Subcutaneous abdominal adipose tissue (tissue), 5 donors: Measurements from ENCODE around the gene POFUT2.

Source experiments
- H3K27ac ChIP-seq: one replicate; pipeline ENCODE4 v1.7.0; 2013; ENCODE audit warnings: low read depth, mild to moderate bottlenecking, inconsistent platforms, low read length, moderate library complexity
- H3K27me3 ChIP-seq, 5 donors: one replicate each; pipeline ENCODE4 v1.7.0; 2013; ENCODE audit warnings: low read length in 5 of 5, inconsistent platforms in 1 of 5; ENCODE audit not compliant: control insufficient read depth in 5 of 5, insufficient read depth in 4 of 5
- H3K36me3 ChIP-seq, 5 donors: one replicate each; pipeline ENCODE4 v1.7.0; 2013; ENCODE audit warnings: low read length in 5 of 5; ENCODE audit not compliant: control insufficient read depth in 5 of 5, insufficient read depth in 5 of 5
- H3K4me1 ChIP-seq, 5 donors: one replicate each; pipeline ENCODE4 v1.7.0; 2013; ENCODE audit warnings: low read length in 5 of 5, mild to moderate bottlenecking in 3 of 5, moderate library complexity in 1 of 5; ENCODE audit not compliant: control insufficient read depth in 5 of 5, insufficient read depth in 5 of 5
- H3K4me3 ChIP-seq, 5 donors: one replicate each; pipeline ENCODE4 v1.7.0; 2013; ENCODE audit warnings: low read length in 5 of 5, low read depth in 1 of 5
- H3K9ac ChIP-seq, 5 donors: one replicate each; pipeline ENCODE4 v1.7.0; 2013; ENCODE audit warnings: low read length in 5 of 5, mild to moderate bottlenecking in 4 of 5, moderate library complexity in 3 of 5
- H3K9me3 ChIP-seq, 5 donors: one replicate each; pipeline ENCODE4 v1.7.0; 2013; ENCODE audit warnings: low read length in 5 of 5; ENCODE audit not compliant: control insufficient read depth in 5 of 5
- donor health status: healthy.
- donor health status: healthy.
- donor health status: healthy.
- donor health status: healthy.
- donor health status: healthy.

The POFUT2 gene

DNA sequence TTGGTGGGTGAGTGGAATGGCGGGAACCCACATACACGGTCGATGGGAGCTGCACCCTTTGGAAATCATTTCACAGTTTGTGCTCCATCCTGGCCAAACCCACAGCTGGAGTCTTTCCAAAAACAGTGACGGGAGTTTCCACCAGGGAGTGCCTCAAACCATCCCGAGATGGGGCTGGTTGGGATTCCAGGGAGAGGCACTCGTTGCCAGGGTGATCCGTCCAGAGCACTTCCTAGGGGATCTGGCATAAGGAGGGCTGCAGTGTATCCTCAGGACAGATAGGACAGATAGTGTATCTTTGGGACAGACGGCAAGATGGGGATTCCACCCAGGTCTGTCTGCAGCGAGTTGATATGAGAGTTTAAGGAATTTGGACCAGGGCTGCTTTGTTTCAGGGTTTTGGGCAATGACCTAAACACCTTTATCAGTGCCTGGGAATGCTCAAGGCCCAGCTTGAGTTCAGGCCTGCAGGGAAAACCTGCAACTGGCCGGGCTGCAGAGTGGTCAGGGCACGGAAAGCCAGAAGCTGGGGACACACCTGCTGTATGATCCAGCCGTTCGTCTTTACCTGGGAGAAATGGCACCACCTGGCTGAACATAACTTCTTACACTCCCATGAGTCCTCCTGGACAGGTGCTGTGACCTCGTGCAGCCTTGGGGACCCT is 3.4 kb upstream of the POFUT2 start:
- Histone ChIP-seq H3K27ac (no peak overlapping the region), H3K4me3 (no peak overlapping the region), H3K9me3 (no peaks in the 10 kb centered on the region), H3K27me3 (peaks cover 0 to 15% (median 0%) of the 10 kb centered on the region in 5 donors), H3K9ac (no peak overlapping the region), H3K4me1 (peaks cover 16 to 58% (median 50%) of the 10 kb centered on the region in 5 donors), H3K36me3 (no peaks in the 10 kb centered on the region)

DNA sequence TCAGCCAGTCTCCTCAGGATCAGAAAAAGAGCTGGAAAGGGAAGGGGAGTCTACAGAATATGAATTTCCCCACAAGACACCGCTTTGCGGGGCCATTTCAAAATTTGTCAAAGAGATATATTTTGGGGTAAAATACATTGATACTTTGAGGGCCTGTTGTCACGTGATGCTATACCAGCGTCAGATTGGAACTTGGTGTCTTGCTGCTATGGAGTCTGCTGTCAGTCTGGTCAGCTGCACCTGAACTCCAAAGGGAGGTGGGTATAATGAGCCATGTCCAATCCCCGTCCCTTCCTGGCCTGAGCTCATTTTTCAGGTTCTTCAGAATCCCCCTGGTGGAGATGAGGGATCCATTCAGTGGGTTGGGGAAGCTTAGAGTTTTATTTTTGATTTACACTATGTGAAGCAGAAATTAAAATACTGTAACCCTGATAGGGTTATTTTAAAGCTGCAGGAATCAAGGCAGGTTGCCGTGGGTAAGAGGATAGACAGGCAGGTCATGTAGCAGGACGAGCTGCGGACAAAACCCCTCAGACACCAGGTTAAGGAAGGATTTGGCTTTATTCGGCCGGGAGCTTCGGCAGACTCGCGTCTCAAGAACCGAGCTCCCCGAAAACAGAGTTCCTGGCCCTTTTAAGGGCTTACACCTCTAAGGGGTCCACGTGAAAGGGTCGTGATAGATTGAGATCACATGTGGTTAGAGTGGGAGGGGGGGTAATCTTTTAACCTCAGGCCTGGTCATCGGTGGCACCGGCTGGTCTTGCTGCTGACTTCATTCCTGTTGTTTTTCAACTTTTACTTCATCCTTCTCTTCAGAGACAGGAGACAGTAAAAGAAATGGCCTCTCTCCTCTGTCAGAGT is 2.2 kb upstream of the POFUT2 start:
- H3K4me1 ChIP-seq = peaks cover 10 to 51% (median 43%) of the 10 kb centered on the region in 5 donors
- H3K9ac ChIP-seq = peak overlapping the region in 1 of 5 donors; percentile 13
- H3K27ac ChIP-seq = no peak overlapping the region

DNA sequence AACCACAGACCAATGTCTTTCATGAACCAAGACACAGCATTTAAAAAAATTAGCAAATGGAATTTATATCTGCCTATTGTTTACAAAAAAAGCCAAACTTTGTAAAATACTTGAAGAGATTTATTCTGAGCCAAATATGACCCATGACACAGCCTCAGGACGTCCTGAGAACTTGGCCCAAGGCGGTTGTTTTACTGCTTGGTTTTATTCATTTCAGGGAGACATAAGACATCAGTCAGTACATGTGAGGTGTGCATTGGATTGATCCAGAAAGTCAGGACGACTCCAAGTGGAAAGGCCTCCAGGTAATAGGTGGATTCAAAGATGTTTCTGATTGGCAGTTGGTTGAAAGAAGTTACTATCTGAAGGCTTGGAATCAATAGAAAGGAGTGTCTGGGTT is 1.4 kb upstream of the POFUT2 start:
- no peaks in the 10 kb centered on the region for H3K9me3 ChIP-seq
- peaks cover 5 to 19% (median 18%) of the 10 kb centered on the region in 5 donors for H3K36me3 ChIP-seq
- no peak overlapping the region for H3K4me3 ChIP-seq
- no peaks in the 10 kb centered on the region for H3K27me3 ChIP-seq
- H3K9ac ChIP-seq = peak overlapping the region in 2 of 5 donors; percentile 79
- H3K27ac ChIP-seq = no peak overlapping the region
- H3K4me1 ChIP-seq = peaks cover 6 to 44% (median 35%) of the 10 kb centered on the region in 5 donors

More for the DNA sequence above, 2.2 kb upstream of the POFUT2 start:
- peaks cover 1 to 11% (median 10%) of the 10 kb centered on the region in 5 donors for H3K36me3 ChIP-seq
- no peaks in the 10 kb centered on the region for H3K9me3 ChIP-seq
- peaks cover 0 to 4% (median 0%) of the 10 kb centered on the region in 5 donors for H3K27me3 ChIP-seq
- no peak overlapping the region for H3K4me3 ChIP-seq

DNA sequence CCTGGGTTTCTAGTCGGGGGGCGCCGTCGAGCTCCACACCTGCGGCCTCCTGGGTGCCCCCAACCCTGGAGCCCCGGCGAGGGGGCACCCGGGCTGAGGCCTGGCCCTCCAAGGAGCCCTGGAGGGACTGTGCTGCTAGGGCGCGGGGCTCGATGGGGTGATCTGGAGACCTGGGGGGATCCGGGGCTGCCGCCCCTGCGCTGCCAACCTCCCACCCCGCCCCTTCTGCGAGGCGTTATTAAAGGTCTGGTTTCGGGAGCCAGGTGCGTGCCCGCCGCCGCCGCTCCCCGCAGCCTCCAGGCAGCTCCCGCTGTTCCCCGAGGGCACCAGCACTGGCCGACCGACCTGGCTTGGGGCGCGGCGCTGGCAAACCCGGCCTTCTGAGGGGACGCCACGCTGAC is 746 bp upstream of the POFUT2 start:
- no peak overlapping the region for H3K27ac ChIP-seq
- peaks cover 5 to 25% (median 25%) of the 10 kb centered on the region in 5 donors for H3K36me3 ChIP-seq
- H3K9ac ChIP-seq = peak overlapping the region in 4 of 5 donors; percentile 60 to 79 (median 78)
- no peaks in the 10 kb centered on the region for H3K9me3 ChIP-seq
- peak overlapping the region in 4 of 5 donors; percentile 32 to 77 (median 74) for H3K4me3 ChIP-seq
- H3K4me1 ChIP-seq = peaks cover 3 to 37% (median 28%) of the 10 kb centered on the region in 5 donors
- H3K27me3 ChIP-seq = no peaks in the 10 kb centered on the region

DNA sequence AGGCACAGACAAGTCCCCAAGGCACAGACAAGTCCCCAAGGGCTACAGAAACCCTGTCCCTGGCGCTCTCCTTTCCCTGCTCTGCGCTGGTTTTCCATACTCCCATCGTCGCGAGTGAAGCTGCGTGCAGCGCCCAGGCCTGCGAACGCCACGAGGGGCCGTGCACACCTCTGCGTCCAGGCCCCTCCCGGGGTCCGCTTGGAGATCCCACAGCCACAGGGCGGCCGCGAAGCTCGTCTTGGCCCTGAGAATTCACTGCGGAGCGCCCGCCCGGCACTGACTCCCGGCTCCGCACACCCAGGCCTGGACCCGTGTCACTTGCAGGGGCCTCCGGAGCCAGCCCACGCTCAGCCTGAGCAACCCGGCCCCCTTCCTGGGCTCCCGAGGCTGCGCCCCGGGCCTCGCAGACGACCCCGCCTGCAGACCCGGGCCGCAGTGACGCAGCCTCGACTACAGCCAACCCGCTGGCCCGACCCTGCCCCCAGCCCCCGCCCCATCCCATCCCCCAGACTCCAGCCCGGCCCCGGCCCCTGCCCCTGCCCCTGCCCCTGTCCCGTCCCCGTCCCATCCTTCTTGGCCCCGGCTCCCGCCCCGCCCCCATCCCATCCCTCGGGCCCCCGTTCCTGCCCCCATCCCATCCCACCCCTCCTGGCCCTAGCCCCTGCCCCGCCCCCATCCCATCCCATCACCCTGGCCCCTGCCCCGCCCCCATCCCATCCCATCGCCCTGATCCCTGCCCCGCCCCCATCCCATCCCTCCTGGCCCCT is 841 bp downstream of the POFUT2 start:
- H3K27me3 ChIP-seq = no peaks in the 10 kb centered on the region
- no peaks in the 10 kb centered on the region for H3K9me3 ChIP-seq
- peaks cover 5 to 39% (median 38%) of the 10 kb centered on the region in 5 donors for H3K36me3 ChIP-seq
- no peak overlapping the region for H3K27ac ChIP-seq
- peaks cover 2 to 21% (median 13%) of the 10 kb centered on the region in 5 donors for H3K4me1 ChIP-seq
- peak overlapping the region in 4 of 5 donors; percentile 27 to 66 (median 52) for H3K9ac ChIP-seq
- peak overlapping the region; percentile 39 to 77 (median 46) for H3K4me3 ChIP-seq

DNA sequence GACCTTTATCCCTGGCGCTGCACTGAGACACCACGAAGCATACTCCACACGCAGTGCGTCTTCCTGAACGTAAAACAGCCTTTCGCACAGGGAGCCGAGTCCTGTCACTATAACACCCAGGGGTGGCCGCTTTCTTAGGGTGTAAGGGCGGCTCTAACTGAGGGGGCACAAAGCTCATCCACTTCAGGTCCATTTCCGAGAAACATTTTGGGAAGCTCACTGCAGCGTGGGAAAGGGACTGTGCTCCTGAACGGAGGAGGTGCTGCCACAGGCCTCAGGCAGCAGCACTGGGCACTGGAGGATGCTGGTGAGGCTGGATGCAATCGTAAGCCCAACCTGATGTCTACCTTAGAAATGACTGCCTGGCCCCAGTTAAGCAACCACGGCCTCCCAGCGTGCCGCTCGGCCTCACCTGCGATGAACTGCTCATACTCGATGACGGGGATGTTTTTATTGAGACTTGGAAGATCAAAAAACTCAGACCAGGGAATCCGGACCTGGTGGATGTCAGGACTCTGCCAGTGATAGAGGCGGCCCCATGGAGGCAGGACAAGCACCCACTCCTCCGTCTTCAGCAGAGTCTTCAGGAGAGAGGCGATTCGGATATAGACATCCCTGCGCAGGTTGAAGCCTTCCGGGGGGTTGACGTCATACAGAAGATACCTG is 2.3 kb downstream of the POFUT2 start:
- H3K9ac ChIP-seq = no peak overlapping the region
- no peaks in the 10 kb centered on the region for H3K9me3 ChIP-seq
- H3K27me3 ChIP-seq = no peaks in the 10 kb centered on the region
- H3K4me1 ChIP-seq = peaks cover 2 to 17% (median 13%) of the 10 kb centered on the region in 5 donors
- H3K27ac ChIP-seq = no peak overlapping the region
- H3K36me3 ChIP-seq = peaks cover 5 to 53% (median 53%) of the 10 kb centered on the region in 5 donors
- H3K4me3 ChIP-seq = no peak overlapping the region

DNA sequence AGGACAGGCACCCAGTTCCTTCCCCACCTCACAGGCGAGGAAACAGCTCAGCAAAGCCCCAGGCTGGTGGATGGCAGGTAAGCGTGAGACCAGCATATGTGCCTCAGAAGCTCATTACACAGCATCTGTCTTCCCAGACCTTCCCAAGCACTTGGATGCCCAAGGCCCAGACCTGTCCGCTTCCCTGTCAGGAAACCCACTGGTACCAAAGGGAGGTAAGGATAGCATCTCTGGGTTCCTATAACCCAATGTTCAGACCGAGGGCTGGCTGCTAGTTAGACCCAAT is 3.3 kb downstream of the POFUT2 start:
- no peak overlapping the region for H3K4me3 ChIP-seq
- H3K36me3 ChIP-seq = peaks cover 5 to 63% (median 63%) of the 10 kb centered on the region in 5 donors
- no peak overlapping the region for H3K27ac ChIP-seq
- no peaks in the 10 kb centered on the region for H3K27me3 ChIP-seq
- no peaks in the 10 kb centered on the region for H3K9me3 ChIP-seq
- H3K4me1 ChIP-seq = peaks cover 2 to 17% (median 13%) of the 10 kb centered on the region in 5 donors
- no peak overlapping the region for H3K9ac ChIP-seq

DNA sequence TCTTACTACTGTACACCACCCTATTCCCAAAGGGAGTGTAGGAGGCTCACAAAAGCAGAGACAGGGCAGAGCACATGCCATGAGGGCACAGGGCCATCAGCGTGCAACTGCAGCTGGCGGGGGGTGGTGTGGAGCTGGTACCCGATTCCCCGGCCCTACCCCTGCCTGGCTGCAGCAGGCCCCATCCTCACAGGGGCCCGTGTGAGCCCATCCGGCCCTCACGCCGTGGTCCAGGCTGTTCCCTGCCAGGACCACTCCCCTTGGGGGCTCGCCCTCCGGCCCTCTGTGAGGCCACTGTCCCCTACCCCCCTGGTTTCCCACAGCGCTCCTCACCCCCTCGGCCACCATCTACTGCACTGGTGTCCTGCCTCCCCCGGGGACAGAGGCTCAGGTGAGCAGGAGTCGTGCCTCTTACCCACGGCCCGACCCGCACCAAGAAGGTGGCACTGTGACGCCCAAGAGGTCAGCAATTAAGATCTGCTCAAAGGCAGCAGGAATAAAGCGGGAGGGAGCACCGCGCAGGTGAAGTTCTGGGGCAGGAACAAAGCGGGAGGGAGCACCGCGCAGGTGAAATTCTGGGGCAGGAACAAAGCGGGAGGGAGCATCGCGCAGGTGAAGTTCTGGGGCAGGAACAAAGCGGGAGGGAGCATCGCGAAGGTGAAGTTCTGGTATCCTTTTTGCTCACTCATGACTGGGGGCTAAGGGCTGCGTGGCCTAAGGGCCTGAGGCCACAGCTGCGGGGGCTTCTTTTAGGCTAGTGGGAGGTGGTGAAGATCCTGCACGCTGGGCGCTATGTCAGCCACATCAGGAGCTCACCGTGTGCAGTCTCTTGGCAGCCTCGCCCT is 3.9 kb downstream of the POFUT2 start:
- Histone ChIP-seq H3K9ac (no peak overlapping the region), H3K27ac (no peak overlapping the region), H3K27me3 (no peaks in the 10 kb centered on the region), H3K4me1 (peaks cover 2 to 14% (median 13%) of the 10 kb centered on the region in 5 donors), H3K36me3 (peaks cover 5 to 66% (median 64%) of the 10 kb centered on the region in 5 donors), H3K4me3 (no peak overlapping the region), H3K9me3 (no peaks in the 10 kb centered on the region)
